ENCODE data around the gene SNHG17.
"Not testable (repeated sequence)": the region's sequence is repeated elsewhere in the genome, so short reads cannot be mapped to it uniquely, and the experiment has no call there.

The SNHG17 gene

GRCh38 chr20:38383147-38383546, 52.0 kb downstream of the SNHG17 start:
- Mint-ChIP-seq H3K9me3 (no peaks in the 10 kb centered on the region), H3K4me3 (no peak overlapping the region), H3K4me1 (no peaks in the 10 kb centered on the region), H3K36me3 (ENCODE audit: low read depth) (no peaks in the 10 kb centered on the region), H3K27me3 (ENCODE audit: low read depth) (peaks cover 4% of the 10 kb centered on the region), H3K27ac (no peak overlapping the region)
- TF ChIP-seq CTCF (IDR thresholded peaks at IDR 0.05; ENCODE audit: unreplicated experiment in 3 of 3) = no peak

DNA sequence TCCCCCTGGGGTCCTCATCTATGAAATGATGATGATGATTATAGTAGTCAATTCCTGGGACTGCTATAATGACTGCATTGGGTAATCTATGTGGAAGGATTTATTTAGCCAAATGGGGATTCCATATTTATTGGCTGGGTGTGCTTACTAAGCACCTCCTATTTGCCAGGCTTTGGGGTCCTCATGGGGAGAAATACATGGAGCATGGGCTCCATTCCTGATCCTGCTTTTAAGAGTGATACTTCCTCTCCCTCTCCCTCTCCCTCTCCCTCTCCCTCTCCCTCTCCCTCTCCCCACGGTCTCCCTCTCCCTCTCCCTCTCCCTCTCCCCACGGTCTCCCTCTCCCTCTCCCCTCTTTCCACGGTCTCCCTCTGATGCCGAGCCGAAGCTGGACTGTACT, 57.3 kb downstream of the SNHG17 start:
- H3K4me3 Mint-ChIP-seq; H3K27me3 Mint-ChIP-seq (ENCODE audit: low read depth); H3K36me3 Mint-ChIP-seq (ENCODE audit: low read depth); H3K27ac Mint-ChIP-seq; H3K9me3 Mint-ChIP-seq; H3K4me1 Mint-ChIP-seq: not testable (repeated sequence)

DNA sequence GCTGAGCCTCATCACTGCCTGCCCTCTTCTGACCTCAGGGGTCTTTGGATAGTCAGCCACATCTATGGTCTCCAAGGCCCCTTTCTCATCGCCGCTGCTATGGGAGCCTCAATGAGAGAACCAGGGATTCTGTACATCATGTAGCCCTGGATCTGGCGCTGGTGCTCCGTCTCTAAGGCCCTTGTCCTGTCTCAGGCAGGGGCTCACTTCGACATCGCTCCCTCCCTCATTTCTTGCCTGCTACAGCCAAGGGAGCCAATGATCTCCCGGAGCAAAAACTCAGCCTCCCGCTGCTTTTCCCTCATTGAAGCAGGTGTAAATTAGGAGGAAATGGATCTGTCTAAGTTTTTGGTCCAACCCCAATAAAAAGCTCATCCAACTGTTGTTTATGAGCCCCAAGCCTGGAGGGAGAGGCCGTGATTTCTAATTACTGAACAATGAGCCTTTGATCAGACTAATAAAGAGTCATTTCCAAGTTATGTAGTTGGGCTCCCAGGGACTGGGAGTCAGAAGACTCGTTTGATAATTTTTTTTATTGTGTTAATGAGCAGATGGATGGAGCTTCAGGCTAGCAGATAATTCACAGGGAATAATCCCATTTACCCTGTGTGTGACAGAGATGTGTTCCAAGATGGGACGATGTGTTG, 58.0 kb downstream of the SNHG17 start:
- no peaks in the 10 kb centered on the region for H3K36me3 Mint-ChIP-seq (ENCODE audit: low read depth)
- TF ChIP-seq CTCF (IDR thresholded peaks at IDR 0.05; ENCODE audit: unreplicated experiment in 3 of 3) = no peak
- peaks cover 5% of the 10 kb centered on the region for H3K27me3 Mint-ChIP-seq (ENCODE audit: low read depth)
- H3K4me1 Mint-ChIP-seq = no peaks in the 10 kb centered on the region
- peaks cover 4% of the 10 kb centered on the region for H3K9me3 Mint-ChIP-seq
- no peak overlapping the region for H3K4me3 Mint-ChIP-seq
- no peak overlapping the region for H3K27ac Mint-ChIP-seq

DNA sequence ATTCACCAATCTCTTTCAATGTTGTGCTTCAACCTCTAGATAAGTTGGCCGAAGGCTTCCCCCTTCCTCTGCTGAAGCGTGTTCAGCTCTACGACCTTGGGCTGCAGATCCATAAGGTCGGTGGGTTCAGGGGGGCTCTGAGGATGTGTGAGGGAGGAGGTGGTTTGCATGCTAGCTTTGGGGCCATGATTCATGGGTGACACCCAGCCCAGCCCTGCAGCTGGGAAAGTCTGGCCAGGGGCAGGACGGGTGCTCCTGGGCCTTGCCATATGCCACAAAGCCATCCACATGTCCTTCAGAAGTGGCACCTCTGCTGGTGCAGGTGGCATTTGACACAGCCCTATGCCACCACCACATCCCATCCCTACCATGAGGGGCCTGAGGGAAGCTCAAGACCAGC, 61.2 kb downstream of the SNHG17 start:
- Mint-ChIP-seq H3K27ac (no peak overlapping the region), H3K36me3 (ENCODE audit: low read depth) (no peaks in the 10 kb centered on the region), H3K4me3 (no peak overlapping the region), H3K27me3 (ENCODE audit: low read depth) (peaks cover 10% of the 10 kb centered on the region), H3K4me1 (no peaks in the 10 kb centered on the region), H3K9me3 (peaks cover 4% of the 10 kb centered on the region)
- no peak for TF ChIP-seq CTCF (IDR thresholded peaks at IDR 0.05; ENCODE audit: unreplicated experiment in 3 of 3)

DNA sequence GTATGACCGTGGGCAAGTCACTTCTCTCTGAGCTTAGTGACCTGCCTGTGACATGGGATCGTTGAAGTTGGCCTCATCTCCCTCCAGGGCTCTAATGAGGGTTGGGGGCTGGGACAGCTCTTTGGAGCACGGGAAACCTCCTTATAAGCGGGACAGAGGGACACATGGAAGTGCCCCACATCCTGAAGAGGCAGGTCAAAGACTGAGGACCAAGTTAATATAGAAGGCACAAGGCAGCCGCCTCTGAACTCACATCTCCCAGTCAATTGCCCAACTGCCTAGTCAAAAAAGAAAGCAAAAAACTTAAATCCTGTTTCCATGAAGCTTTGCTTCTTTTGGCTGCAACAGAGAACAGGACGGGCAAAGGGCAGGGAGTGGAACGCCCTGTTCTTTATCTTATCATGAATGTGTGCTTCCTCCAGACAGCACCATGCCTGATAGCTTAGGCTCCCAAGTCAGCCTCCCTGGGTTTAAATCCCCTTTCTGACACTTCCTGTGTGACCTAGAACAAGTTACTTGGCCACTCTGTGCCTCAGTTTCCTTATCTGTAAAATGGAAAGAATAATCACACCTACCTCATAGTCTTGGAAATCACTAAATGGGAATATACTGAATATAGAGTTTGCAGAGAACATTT, 61.8 kb downstream of the SNHG17 start:
- TF ChIP-seq CTCF (IDR thresholded peaks at IDR 0.05; ENCODE audit: unreplicated experiment in 3 of 3) = no peak
- Mint-ChIP-seq H3K4me3 (no peak overlapping the region), H3K27ac (no peak overlapping the region), H3K4me1 (no peaks in the 10 kb centered on the region), H3K36me3 (ENCODE audit: low read depth) (no peaks in the 10 kb centered on the region), H3K9me3 (peaks cover 4% of the 10 kb centered on the region), H3K27me3 (ENCODE audit: low read depth) (peaks cover 10% of the 10 kb centered on the region)

GRCh38 chr20:38372806-38373205, 62.3 kb downstream of the SNHG17 start:
- no peak overlapping the region for H3K27ac Mint-ChIP-seq
- no peak overlapping the region for H3K4me3 Mint-ChIP-seq
- no peak for TF ChIP-seq CTCF (IDR thresholded peaks at IDR 0.05; ENCODE audit: unreplicated experiment in 3 of 3)
- no peaks in the 10 kb centered on the region for H3K4me1 Mint-ChIP-seq
- H3K9me3 Mint-ChIP-seq = peaks cover 4% of the 10 kb centered on the region
- H3K27me3 Mint-ChIP-seq (ENCODE audit: low read depth) = peaks cover 10% of the 10 kb centered on the region
- no peaks in the 10 kb centered on the region for H3K36me3 Mint-ChIP-seq (ENCODE audit: low read depth)

Data from nephron (organoid).